Rectal smooth muscle tissue (tissue), 1 donor: ENCODE measurements around the gene STEAP1B.

Source experiments
- H3K27ac ChIP-seq: one replicate; pipeline ENCODE4 v1.7.0; 2013; ENCODE audit warnings: low read depth, low read length, inconsistent platforms
- H3K27me3 ChIP-seq: one replicate; pipeline ENCODE4 v1.7.0; 2013; ENCODE audit warnings: low read length; ENCODE audit not compliant: control insufficient read depth, insufficient read depth
- H3K36me3 ChIP-seq: one replicate; pipeline ENCODE4 v1.7.0; 2013; ENCODE audit warnings: low read length; ENCODE audit not compliant: control insufficient read depth, insufficient read depth
- H3K4me1 ChIP-seq: one replicate; pipeline ENCODE4 v1.7.0; 2013; ENCODE audit warnings: low read length; ENCODE audit not compliant: control insufficient read depth, insufficient read depth
- H3K4me3 ChIP-seq: one replicate; pipeline ENCODE4 v1.7.0; 2013; ENCODE audit warnings: low read length
- H3K9ac ChIP-seq: one replicate; pipeline ENCODE4 v1.7.0; 2013; ENCODE audit warnings: low read length

Gene STEAP1B

GRCh38 chr7:22419488-22419887 lies 80.5 kb downstream of the STEAP1B start:
- Histone ChIP-seq H3K27ac (no peak overlapping the region), H3K4me3 (no peak overlapping the region), H3K36me3 (no peaks in the 10 kb centered on the region), H3K27me3 (no peaks in the 10 kb centered on the region), H3K9ac (no peak overlapping the region), H3K4me1 (no peaks in the 10 kb centered on the region)

- H3K36me3 ChIP-seq = no peaks in the 10 kb centered on the region
- H3K4me1 ChIP-seq = no peaks in the 10 kb centered on the region
- no peak overlapping the region for H3K4me3 ChIP-seq
- no peaks in the 10 kb centered on the region for H3K27me3 ChIP-seq
- no peak overlapping the region for H3K9ac ChIP-seq
- H3K27ac ChIP-seq = no peak overlapping the region
Measured at GRCh38 chr7:22418251-22419046, 81.5 kb downstream of the STEAP1B start.

DNA sequence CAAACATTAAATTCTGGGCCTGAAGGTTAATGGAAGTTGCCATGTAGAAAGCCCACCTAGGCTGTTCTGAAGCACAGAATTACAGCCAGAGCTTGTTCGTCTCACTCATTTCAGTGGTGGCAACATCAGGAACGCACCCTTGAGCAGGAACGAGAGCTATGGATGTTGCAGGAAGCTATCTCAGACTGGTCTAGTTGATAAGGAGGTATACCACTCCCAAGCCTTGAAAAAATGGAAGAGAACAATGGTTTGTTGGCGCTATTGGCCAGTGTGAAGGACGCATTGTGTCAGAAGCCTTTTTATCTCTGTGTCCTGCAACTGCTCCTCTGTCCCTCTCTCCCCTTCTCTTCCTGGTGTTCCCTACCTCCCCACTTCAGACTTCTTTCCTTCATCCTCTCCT lies 82.1 kb downstream of the STEAP1B start:
- Histone ChIP-seq H3K36me3 (no peaks in the 10 kb centered on the region), H3K9ac (no peak overlapping the region), H3K4me3 (no peak overlapping the region), H3K4me1 (no peaks in the 10 kb centered on the region), H3K27me3 (no peaks in the 10 kb centered on the region), H3K27ac (no peak overlapping the region)

GRCh38 chr7:22417349-22417748 lies 82.6 kb downstream of the STEAP1B start:
- no peaks in the 10 kb centered on the region for H3K27me3 ChIP-seq
- H3K27ac ChIP-seq = no peak overlapping the region
- H3K4me1 ChIP-seq = no peaks in the 10 kb centered on the region
- no peaks in the 10 kb centered on the region for H3K36me3 ChIP-seq
- H3K4me3 ChIP-seq = no peak overlapping the region
- no peak overlapping the region for H3K9ac ChIP-seq

GRCh38 chr7:22414424-22414823 lies 85.6 kb downstream of the STEAP1B start:
- Histone ChIP-seq H3K9ac (no peak overlapping the region), H3K36me3 (no peaks in the 10 kb centered on the region)

DNA sequence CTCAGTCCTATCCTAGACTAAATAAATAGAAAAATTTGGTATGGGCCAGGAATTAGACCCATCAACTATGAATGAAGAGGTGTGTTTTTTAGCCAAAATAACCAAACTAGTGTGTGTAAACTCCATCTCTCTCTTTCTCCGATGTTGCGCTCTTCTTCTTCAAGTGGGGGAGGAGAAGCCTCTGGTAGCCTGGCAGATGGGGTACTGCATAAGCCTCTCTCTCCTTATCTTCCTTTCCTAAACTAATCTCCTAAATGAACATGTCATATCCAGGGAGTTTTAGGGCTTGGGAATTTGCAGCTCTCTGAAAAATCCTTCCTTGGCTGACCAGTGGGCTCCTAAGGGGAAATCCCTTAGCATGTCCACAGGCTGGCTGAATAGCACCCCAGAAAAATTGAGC lies 86.8 kb downstream of the STEAP1B start:
- no peak overlapping the region for H3K9ac ChIP-seq
- H3K4me1 ChIP-seq = no peaks in the 10 kb centered on the region
- H3K4me3 ChIP-seq = no peak overlapping the region
- no peak overlapping the region for H3K27ac ChIP-seq
- H3K27me3 ChIP-seq = no peaks in the 10 kb centered on the region
- H3K36me3 ChIP-seq = no peaks in the 10 kb centered on the region

More at GRCh38 chr7:22414424-22414823, 85.6 kb downstream of the STEAP1B start:
- H3K4me3 ChIP-seq = no peak overlapping the region
- H3K27me3 ChIP-seq = no peaks in the 10 kb centered on the region
- H3K4me1 ChIP-seq = no peaks in the 10 kb centered on the region
- H3K27ac ChIP-seq = no peak overlapping the region

DNA sequence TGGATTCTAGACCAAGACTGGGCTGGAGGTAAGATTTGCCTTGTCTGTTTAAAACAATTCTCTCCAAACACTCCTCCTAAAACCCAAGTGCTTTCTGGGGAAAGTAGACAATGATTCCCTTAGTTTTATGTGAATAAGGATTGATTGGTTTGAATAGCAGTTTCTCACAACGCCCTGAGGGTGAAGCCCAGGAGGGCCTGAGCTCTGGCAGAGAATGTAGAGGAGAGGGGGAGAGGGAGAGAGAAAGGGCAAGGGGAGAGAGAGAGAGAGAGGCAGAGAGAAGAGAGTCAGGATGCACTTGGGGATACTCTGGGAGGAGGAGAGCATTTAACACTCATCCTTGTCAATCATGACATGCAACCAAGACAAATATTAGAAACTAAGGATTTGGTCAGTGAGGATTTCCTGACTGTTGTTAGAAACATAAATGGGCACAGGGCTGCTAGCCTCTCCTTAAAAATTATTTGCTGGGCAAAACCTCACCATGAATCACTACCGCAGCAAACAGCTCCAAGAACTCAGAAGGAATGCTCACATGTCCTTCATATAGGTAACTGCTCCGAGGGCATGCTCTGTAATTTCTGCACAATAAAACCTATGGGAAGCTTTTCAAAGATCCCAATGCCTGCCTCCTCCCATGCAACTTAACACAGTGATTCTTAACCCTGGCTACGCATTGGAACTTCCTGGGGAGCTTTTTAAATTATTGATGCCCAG lies 87.9 kb downstream of the STEAP1B start:
- no peaks in the 10 kb centered on the region for H3K36me3 ChIP-seq
- H3K9ac ChIP-seq = no peak overlapping the region
- H3K27me3 ChIP-seq = no peaks in the 10 kb centered on the region
- H3K4me1 ChIP-seq = no peaks in the 10 kb centered on the region
- no peak overlapping the region for H3K27ac ChIP-seq
- H3K4me3 ChIP-seq = no peak overlapping the region

DNA sequence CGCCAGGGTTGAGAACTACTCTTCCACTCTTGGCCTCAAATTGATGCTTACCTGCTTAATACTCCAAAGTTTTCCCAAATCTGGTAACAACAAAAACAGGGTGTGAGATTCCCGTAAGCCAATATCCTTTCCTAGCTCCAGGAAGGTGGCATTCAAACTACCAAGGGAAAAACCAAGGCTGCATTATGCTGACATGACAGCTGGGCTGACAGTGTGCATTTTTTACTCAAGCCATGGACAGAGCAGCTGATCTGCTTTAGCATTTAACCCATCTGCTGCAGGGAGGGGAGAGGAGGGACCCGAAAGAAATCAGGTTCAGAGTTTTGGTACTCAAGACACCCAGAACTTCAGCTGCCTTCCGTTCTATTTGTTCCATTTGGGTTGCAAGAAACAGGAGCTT lies 93.3 kb downstream of the STEAP1B start:
- Histone ChIP-seq H3K4me1 (no peaks in the 10 kb centered on the region), H3K9ac (no peak overlapping the region), H3K36me3 (no peaks in the 10 kb centered on the region), H3K4me3 (no peak overlapping the region), H3K27ac (no peak overlapping the region), H3K27me3 (no peaks in the 10 kb centered on the region)

DNA sequence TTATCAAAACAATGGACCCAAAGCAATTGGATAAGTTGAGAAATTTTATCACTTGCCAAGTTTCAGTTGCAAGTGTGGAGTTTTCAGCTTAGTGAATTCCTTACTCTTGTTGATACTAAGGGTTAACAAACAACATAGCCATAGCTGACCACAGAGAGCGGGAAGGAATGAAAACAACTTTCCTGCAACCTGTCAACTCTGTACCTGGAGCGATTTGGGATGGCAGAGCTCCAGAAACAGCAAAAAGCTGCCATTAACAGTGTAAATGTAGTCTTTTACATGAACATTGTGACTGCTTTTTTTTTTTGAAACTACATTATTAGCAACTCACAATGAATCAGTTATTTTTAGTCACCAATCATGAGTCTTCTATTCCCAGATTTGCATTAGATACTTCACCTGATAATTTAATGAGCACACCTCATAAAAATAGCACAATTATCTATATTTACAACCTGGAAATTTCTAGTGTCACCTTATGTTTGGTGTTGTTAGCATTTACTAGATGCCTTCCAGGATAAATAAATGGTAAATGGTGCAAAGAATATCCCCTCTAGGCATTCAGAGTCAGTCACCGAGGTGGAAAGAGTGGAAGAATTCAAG lies 95.5 kb downstream of the STEAP1B start:
- Histone ChIP-seq H3K27me3 (no peaks in the 10 kb centered on the region), H3K27ac (no peak overlapping the region), H3K4me3 (no peak overlapping the region), H3K9ac (no peak overlapping the region), H3K36me3 (no peaks in the 10 kb centered on the region), H3K4me1 (no peaks in the 10 kb centered on the region)

DNA sequence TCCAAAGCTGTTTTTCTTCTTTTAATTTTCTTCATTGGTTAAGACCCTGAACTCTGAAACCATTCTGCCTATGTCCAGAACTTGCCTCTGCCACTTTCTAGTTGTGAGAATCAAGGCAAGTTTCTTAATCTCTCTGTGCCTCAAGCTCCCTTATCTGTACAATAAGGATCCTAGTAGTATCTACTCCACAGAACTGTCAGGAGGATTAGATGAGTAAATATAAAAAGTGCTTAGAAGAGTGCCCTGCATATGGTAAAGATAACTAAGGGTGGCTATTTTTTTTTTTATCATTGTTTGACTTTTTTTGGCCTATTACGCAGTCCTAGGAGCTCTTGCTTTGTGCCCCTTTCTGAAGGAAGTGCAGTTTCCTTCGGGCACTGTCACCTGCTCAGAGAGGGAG lies 96.6 kb downstream of the STEAP1B start:
- H3K27me3 ChIP-seq = no peaks in the 10 kb centered on the region
- H3K9ac ChIP-seq = no peak overlapping the region
- H3K36me3 ChIP-seq = no peaks in the 10 kb centered on the region
- no peak overlapping the region for H3K4me3 ChIP-seq
- no peaks in the 10 kb centered on the region for H3K4me1 ChIP-seq
- no peak overlapping the region for H3K27ac ChIP-seq

GRCh38 chr7:22402250-22402649 lies 97.7 kb downstream of the STEAP1B start:
- Histone ChIP-seq H3K27me3 (no peaks in the 10 kb centered on the region), H3K27ac (no peak overlapping the region), H3K36me3 (no peaks in the 10 kb centered on the region), H3K4me1 (no peaks in the 10 kb centered on the region), H3K9ac (no peak overlapping the region), H3K4me3 (no peak overlapping the region)

DNA sequence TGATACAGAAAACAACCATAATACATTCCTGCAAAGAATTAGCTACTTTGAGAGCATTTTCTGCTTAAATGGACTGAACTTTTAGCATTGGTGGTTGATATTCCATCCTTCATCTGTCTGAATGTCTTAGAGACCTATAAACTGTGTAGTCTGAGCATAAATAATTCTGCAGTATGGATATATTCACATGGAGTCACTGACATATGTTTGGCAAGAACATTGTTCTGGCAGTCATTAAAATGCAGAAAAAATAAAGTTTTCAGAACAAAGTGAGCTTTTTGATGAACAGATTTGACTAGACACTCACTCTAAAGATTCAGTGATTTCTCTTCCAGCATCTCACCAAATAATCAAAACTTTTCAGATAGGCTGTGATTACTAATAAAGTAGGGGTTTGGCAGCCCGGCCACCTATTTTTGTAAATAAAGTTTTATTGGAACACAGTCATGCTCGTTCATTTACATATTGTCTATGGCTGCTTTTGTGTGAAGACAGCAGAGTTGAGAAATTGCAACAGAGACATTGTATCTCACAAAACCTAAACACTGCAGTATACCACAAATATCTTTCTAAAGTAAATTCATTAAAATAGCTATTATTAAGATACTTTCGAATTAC lies 98.9 kb downstream of the STEAP1B start:
- Histone ChIP-seq H3K27me3 (no peaks in the 10 kb centered on the region), H3K36me3 (no peaks in the 10 kb centered on the region), H3K4me3 (no peak overlapping the region), H3K27ac (no peak overlapping the region), H3K4me1 (no peaks in the 10 kb centered on the region), H3K9ac (no peak overlapping the region)
